ENCODE measurements around the gene SUN1.

The SUN1 gene

GRCh38 chr7:898460-898854 is 66.2 kb downstream of the SUN1 start:
- Histone ChIP-seq H3K4me3 (no peak overlapping the region), H3K27ac (no peak overlapping the region)

- no peak overlapping the region for H3K4me3 ChIP-seq
- no peak overlapping the region for H3K27ac ChIP-seq
Observed at GRCh38 chr7:898855-899681, 66.8 kb downstream of the SUN1 start.

GRCh38 chr7:899806-900205 is 67.5 kb downstream of the SUN1 start:
- Histone ChIP-seq H3K4me3 (no peak overlapping the region), H3K27ac (no peak overlapping the region)

DNA sequence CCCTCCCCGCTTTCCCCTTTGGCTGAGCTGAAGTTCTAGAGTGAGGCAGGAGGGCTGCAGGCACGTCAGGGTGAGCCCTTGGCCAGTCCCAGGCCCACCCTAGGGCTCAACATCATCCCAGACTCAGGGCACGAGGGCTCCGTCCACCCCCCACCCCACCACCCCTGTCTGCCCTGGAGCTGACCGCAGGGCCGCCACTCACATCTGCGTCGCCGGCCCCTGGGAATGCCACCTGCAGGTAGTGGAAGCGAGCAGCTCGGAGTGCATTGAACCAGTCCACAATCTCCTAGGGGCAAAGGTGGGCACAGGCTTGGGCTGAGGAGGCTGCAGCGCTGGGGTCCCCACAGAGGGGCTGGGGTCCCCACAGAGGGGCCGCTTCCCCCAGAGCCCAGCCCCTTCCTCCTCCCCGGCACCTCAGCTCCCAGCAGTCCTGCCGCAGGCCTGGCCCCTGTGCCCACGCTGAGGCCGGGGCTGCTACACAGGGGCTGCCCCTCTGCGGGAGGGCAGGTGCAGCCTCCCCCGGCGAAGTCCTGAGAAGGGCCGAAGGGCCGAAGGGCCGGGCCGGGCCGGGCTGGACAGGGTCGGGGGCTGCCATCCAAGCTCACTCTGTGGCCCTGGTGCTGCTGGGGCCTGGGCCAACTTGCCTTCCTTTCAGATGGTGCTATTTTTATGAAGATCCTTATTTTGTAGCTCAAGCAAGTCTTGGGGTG is 68.2 kb downstream of the SUN1 start:
- H3K27ac ChIP-seq: no peak overlapping the region
- no peak overlapping the region for H3K4me3 ChIP-seq

GRCh38 chr7:901041-901387 is 68.7 kb downstream of the SUN1 start:
- no peak overlapping the region for H3K4me3 ChIP-seq

GRCh38 chr7:901388-902154 is 69.3 kb downstream of the SUN1 start:
- H3K4me3 ChIP-seq: no peak overlapping the region
- no peak overlapping the region for H3K27ac ChIP-seq

More at GRCh38 chr7:901041-901387, 68.7 kb downstream of the SUN1 start:
- H3K27ac ChIP-seq: no peak overlapping the region

GRCh38 chr7:902996-903395 is 70.7 kb downstream of the SUN1 start:
- Histone ChIP-seq H3K27ac (no peak overlapping the region), H3K4me3 (no peak overlapping the region)

DNA sequence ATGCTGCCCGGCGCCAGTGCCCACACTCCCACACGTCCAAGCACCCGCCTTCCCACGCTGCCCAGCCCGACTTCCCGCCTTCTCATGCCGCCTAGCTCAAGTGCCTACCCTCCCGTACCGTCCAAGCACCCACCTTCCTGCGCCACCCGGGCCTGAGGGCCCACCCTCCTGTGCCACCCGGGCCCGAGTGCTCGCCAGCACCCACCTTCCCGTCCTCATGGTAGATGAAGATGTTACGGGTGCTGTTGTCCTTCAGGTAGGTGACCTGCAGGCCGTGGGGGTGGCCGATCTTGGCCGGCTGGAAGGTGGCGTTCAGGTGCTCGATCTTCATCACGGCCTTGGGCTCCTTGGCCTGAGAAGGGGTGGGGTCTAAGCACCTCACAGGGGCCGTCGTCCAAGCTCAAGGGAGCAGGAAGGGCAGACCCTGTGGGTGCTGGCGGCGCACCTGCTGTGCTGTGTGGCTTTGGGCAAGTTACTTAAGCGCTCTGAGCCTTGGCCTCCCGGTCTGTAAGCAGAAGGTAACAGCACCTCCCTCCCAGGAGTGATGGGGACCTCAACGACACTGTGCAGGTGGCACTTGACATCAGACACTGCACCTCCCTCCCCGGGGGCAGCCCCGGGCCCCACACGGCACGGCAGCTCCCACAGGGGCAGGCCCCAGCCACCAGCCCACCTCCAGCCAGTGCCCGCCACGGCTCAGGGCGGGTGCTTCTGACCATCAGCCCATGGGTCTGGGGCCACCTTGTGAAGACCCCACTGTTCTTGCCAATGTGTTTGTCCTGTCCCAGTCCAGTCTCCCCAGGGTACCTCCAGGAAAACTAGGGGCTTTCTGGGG is 71.9 kb downstream of the SUN1 start:
- no peak overlapping the region for H3K4me3 ChIP-seq
- H3K27ac ChIP-seq: peak overlapping the region in 2 of 21 experiments; percentile 10 to 36

GRCh38 chr7:904847-905246 is 72.6 kb downstream of the SUN1 start:
- no peak overlapping the region for H3K4me3 ChIP-seq
- H3K27ac ChIP-seq: peak overlapping the region in 2 of 21 experiments; percentile 10 to 36

DNA sequence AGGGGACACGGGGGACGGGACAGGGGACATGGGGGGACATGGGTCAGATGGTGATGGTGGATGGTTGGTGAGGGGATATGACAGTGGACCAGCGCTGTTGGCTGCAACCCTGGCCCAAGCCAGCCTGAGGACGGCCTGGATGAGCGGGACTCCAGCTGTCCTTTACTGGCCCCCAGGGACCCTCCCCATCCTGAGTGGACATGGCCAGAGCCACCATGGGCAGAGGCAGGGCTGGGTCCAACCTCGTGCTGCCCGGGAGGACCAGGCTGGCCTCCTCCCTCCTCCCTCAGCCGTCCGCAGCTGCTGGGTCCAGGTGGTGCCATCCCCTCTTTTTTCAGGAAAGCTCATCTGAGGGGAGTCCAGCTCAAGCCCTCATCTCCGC is 74.5 kb downstream of the SUN1 start:
- no peak overlapping the region for H3K4me3 ChIP-seq
- no peak overlapping the region for H3K27ac ChIP-seq

GRCh38 chr7:907158-907980 is 75.1 kb downstream of the SUN1 start:
- H3K4me3 ChIP-seq: no peak overlapping the region
- no peak overlapping the region for H3K27ac ChIP-seq

DNA sequence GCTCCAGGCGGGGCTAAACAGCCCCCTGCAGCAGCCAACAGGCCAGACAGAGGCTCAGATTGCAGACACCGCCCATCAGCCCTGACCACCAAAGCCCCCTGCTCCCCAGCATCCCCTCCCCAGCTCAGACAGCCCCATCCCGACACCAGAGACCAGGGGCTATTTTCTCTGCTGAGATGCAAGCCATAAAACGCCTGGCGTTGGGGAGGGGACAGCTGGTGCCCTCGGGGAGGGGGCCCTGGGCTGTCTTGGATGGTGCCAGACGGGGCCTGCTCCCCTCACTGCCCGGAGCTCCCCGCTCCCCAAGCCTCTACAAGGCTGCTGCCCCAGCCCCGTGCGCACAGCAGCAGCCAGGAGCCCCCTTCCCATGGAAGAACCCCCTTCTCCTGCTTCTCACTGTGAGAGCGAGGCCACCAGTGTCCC is 75.9 kb downstream of the SUN1 start:
- no peak overlapping the region for H3K27ac ChIP-seq

GRCh38 chr7:908591-909357 is 76.5 kb downstream of the SUN1 start:
- peak overlapping the region in 5 of 7 experiments; percentile 14 to 34 (median 21) for H3K4me3 ChIP-seq
- H3K27ac ChIP-seq: peak overlapping the region in 1 of 21 experiments; percentile 6

More for the DNA sequence above, 75.9 kb downstream of the SUN1 start:
- no peak overlapping the region for H3K4me3 ChIP-seq

DNA sequence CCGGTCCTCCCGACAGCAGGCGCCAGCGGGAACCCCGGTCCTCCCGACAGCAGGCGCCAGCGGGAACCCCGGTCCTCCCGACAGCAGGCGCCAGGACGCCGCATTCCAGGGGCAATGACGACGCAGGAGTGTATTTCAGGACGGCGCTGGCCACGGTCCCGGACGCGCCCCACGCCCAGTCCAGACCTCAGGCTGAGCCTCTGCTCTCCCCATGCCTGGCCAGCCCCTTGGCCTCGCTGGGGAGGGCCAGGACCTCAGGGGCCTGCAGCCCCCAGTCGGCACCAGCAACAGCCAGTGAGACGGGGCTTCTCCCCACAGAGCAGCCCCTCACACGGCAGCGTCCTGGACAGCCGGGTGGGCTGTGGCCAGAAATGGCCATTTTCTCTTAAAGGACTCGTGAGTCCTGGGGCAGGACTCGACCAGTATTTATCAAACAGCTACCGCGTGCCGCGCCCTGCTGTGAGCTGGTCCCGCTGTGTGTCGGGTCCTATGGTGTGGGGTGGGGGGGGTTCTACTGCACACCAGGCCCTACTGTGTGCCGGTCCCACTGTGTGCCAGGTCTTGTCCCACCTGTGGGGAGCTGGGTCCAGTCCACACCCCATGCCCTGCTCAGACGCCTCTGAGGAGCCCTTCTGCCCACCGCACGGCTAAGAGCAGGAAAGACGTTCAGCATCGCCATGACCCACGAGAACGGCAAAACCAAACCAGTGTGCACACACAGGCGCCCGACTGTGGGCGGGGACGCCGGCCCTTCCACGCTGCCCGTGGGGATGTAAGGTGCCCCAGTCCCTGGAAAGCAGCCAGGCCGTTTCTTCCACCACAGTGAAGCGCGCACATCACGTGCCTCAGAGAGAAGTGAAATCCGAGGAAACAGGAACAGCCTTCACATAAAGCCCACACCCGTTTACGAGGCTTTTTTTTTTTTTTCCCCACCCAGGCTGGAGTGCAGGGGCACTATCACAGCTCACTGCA is 77.4 kb downstream of the SUN1 start:
- Histone ChIP-seq H3K27ac (peak overlapping the region in 3 of 21 experiments; percentile 6 to 35 (median 22)), H3K4me3 (peak overlapping the region in 5 of 7 experiments; percentile 14 to 34 (median 21))

DNA sequence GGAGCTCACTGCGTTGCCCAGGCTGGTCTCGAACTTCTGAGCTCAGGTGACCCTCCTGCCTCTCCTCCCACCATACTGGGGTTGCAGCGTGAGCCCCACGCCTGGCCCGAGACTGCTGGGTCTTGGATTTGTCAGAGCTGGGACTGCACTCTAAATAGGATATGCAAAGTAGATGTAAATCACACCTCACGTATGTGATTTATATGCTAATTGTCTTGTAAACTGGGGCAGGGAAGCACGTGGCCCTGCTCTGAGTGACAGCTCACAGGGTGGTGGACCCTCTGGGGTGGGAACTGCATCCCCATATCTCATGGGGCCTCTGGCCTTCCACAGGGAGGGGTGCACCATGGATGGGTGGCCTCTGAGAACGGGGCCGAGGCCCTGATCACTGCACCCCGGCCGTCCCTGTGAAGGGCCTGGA is 78.2 kb downstream of the SUN1 start:
- no peak overlapping the region for H3K27ac ChIP-seq
- H3K4me3 ChIP-seq: no peak overlapping the region

GRCh38 chr7:910931-911431 is 78.7 kb downstream of the SUN1 start:
- no peak overlapping the region for H3K27ac ChIP-seq
- H3K4me3 ChIP-seq: no peak overlapping the region

Data from skin epidermis (tissue), 12 donors.